Natural killer cell (primary cell): Measurements from ENCODE around the gene TRPV2. TPM values are rescaled to one million over a fixed set of nuclear protein-coding genes. Genes with fewer than 3 reads are reported as not detected.

Experiments used
- ATAC-seq, 3 donors: fragments of 150-1000 bp in 2 of 3; fragments of 200-7000 bp in 1 of 3; cut with Tn5 transposase; 1 replicate in 1 of 3; 2 replicates in 2 of 3; pipeline ENCODE4 v1.10.0; 2021; ENCODE audit warnings: mild to moderate bottlenecking in 2 of 3, moderate library complexity in 2 of 3
- DNase-seq, 2 donors: peaks; one replicate each; pipeline versions ENCODE4 v3.0.0 to v3.0.0-alpha.2; 2013 to 2021; ENCODE audit warnings: mixed read lengths in 1 of 2
- H3K27ac ChIP-seq: one replicate; pipeline ENCODE4 v1.5.1; 2013; ENCODE audit warnings: mild to moderate bottlenecking, low read length
- H3K27me3 ChIP-seq: one replicate; pipeline ENCODE4 v1.6.1; 2013; ENCODE audit warnings: low read length; ENCODE audit not compliant: control insufficient read depth, insufficient read depth
- H3K36me3 ChIP-seq: one replicate; pipeline ENCODE4 v1.6.1; 2013; ENCODE audit warnings: low read length; ENCODE audit not compliant: control insufficient read depth, insufficient read depth
- H3K4me1 ChIP-seq: one replicate; pipeline ENCODE4 v1.6.1; 2013; ENCODE audit warnings: low read length; ENCODE audit not compliant: control insufficient read depth, insufficient read depth
- H3K4me3 ChIP-seq: one replicate; pipeline ENCODE4 v1.5.1; 2013; ENCODE audit warnings: low read length
- H3K9me3 ChIP-seq: one replicate; pipeline ENCODE4 v1.6.1; 2013; ENCODE audit warnings: low read length; ENCODE audit not compliant: control insufficient read depth, insufficient read depth
- H3K27ac Mint-ChIP-seq, 2 donors: one replicate each; pipeline ENCODE4 v1.8.0; 2022; ENCODE audit warnings: mild to moderate bottlenecking in 2 of 2, mixed read lengths in 2 of 2, moderate library complexity in 1 of 2
- H3K27me3 Mint-ChIP-seq, 2 donors: one replicate each; pipeline ENCODE4 v1.8.0; 2022; ENCODE audit warnings: low read depth in 2 of 2, mixed read lengths in 2 of 2
- H3K36me3 Mint-ChIP-seq: one replicate; pipeline ENCODE4 v1.8.0; 2022; ENCODE audit warnings: mixed read lengths
- H3K4me1 Mint-ChIP-seq, 2 donors: one replicate each; pipeline ENCODE4 v1.8.0; 2022; ENCODE audit warnings: mixed read lengths in 2 of 2
- H3K4me3 Mint-ChIP-seq: one replicate; pipeline ENCODE4 v1.8.0; 2022; ENCODE audit warnings: mild to moderate bottlenecking, moderate library complexity, mixed read lengths
- H3K9me3 Mint-ChIP-seq, 2 donors: one replicate each; pipeline ENCODE4 v1.8.0; 2022; ENCODE audit warnings: mixed read lengths in 2 of 2
- WGBS: methylation state at CpG from one replicate; pipeline ENCODE4 v1.1.7; 2013; ENCODE audit warnings: missing lambda C conversion rate; ENCODE audit not compliant: insufficient coverage; 5-methylcytosine and 5-hydroxymethylcytosine counted together
- intact Hi-C: fragments of 100-400 bp; cut with micrococcal nuclease; formaldehyde crosslinking; loops from one replicate; pipeline ENCODE4 v1.14.2; 2022
- total RNA-seq, 4 donors: library from RNA; stranded (reverse); fragments of 120-200 nt in 1 of 4; gene quantifications; one replicate each; pipeline versions ENCODE4 v1.2.3 to v1.2.4, GENCODE V29; 2013 to 2022
- TF ChIP-seq, protein P1 (sequence below): fragments of 200-600 bp; IDR thresholded peaks from one replicate; pipeline ENCODE4 v1.8.0; 2022; ENCODE audit warnings: antibody characterized with exemption

TRPV2 gene
- total RNA-seq, 3 donors from 2014 or later (not counting 1 experiment from before 2014, with no cell fraction given) = 138 to 163 (median 147) TPM

GRCh38 chr17:16456742-16457316 lies 41.5 kb downstream of the TRPV2 start:
- Histone ChIP-seq H3K4me1 (no peaks in the 10 kb centered on the region), H3K36me3 (no peaks in the 10 kb centered on the region), H3K4me3 (no peak overlapping the region), H3K27ac (no peak overlapping the region), H3K27me3 (no peaks in the 10 kb centered on the region), H3K9me3 (no peaks in the 10 kb centered on the region)
- H3K27me3 Mint-ChIP-seq = no peaks in the 10 kb centered on the region
- TF ChIP-seq, protein P1, sequence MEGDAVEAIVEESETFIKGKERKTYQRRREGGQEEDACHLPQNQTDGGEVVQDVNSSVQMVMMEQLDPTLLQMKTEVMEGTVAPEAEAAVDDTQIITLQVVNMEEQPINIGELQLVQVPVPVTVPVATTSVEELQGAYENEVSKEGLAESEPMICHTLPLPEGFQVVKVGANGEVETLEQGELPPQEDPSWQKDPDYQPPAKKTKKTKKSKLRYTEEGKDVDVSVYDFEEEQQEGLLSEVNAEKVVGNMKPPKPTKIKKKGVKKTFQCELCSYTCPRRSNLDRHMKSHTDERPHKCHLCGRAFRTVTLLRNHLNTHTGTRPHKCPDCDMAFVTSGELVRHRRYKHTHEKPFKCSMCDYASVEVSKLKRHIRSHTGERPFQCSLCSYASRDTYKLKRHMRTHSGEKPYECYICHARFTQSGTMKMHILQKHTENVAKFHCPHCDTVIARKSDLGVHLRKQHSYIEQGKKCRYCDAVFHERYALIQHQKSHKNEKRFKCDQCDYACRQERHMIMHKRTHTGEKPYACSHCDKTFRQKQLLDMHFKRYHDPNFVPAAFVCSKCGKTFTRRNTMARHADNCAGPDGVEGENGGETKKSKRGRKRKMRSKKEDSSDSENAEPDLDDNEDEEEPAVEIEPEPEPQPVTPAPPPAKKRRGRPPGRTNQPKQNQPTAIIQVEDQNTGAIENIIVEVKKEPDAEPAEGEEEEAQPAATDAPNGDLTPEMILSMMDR = no peak
- 93% methylated on average over 9 of the region's 9 CpGs for WGBS
- no peaks in the 10 kb centered on the region for H3K9me3 Mint-ChIP-seq
- intact Hi-C loops = no loop called here
- H3K36me3 Mint-ChIP-seq = no peaks in the 10 kb centered on the region
- H3K27ac Mint-ChIP-seq = no peak overlapping the region
- DNase-seq (no peak), ATAC-seq (no peak)
- peaks cover 7 to 12% of the 10 kb centered on the region in 2 donors for H3K4me1 Mint-ChIP-seq
- H3K4me3 Mint-ChIP-seq = no peak overlapping the region

DNA sequence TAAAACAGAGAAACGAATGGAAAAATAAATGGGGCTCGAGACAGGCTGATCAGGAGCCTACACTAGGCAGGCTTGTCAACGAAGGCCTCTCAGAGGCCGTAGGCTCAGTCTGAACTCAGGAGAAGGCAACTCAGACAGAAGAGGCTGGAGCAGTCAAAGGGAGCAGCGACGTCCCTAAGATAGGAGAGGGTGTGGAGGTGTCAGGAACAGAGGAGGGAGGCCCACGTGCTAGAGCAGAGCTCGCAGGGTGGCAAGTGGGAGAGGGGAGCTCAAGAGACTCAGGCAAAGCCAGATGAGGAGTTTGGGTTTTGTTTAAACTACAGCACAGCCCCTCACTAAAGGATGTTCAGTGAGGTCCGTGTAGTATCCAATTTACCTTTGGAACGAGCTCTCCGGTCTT lies 43.9 kb downstream of the TRPV2 start:
- Histone ChIP-seq H3K4me1 (no peaks in the 10 kb centered on the region), H3K4me3 (no peak overlapping the region), H3K27me3 (no peaks in the 10 kb centered on the region), H3K9me3 (no peaks in the 10 kb centered on the region), H3K27ac (no peak overlapping the region), H3K36me3 (no peaks in the 10 kb centered on the region)
- no peak for ATAC-seq
- Mint-ChIP-seq H3K27me3 (no peaks in the 10 kb centered on the region), H3K36me3 (no peaks in the 10 kb centered on the region), H3K4me3 (no peak overlapping the region), H3K27ac (peak overlapping the region in 1 of 2 donors; percentile 9), H3K4me1 (peaks cover 0 to 6% of the 10 kb centered on the region in 2 donors), H3K9me3 (no peaks in the 10 kb centered on the region)
- TF ChIP-seq, protein P1 = no peak
- DNase-seq = no peak
- intact Hi-C loops = no loop called here
- 94% methylated on average over 11 of the region's 11 CpGs for WGBS

DNA sequence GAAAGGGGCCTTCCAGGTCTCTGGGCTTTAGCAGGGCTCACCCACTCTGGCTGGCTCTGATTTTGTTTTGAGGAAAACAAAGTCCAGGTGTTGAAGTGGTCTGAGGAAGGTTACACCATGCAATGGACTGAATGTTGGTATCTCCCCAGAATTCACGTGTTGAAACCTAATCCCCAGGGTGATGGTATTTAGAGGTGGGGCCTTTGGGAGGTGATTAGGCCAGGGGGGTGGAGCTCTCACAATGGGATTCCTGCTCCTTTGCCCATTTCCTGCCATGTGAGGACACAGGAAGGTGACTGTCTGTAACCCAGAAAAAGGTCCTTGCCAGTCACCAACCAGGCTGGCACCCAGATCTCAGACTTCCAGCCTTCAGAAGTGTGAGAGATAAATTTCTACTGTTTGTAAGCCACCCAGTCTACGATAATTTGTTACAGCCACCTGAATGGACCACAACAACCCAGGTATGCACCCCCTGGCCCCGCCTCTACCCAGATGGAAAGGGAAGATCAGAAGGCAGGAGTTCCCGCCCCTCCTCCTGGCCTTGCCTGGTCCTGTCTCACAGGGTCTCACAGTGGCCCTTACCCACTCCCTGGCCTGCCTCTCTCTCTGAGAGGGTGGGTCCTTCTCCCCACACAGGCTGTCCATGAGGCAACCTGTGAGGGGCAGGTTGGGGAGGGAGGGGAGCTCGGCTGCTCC lies 44.6 kb downstream of the TRPV2 start:
- no peaks in the 10 kb centered on the region for H3K27me3 ChIP-seq
- no peaks in the 10 kb centered on the region for H3K9me3 ChIP-seq
- intact Hi-C loops = no loop called here
- H3K4me3 ChIP-seq = no peak overlapping the region
- H3K36me3 ChIP-seq = no peaks in the 10 kb centered on the region
- Mint-ChIP-seq H3K4me3 (no peak overlapping the region), H3K9me3 (no peaks in the 10 kb centered on the region), H3K27me3 (no peaks in the 10 kb centered on the region), H3K27ac (no peak overlapping the region), H3K4me1 (peaks cover 0 to 6% of the 10 kb centered on the region in 2 donors), H3K36me3 (no peaks in the 10 kb centered on the region)
- H3K27ac ChIP-seq = no peak overlapping the region
- no peak for DNase-seq
- no peaks in the 10 kb centered on the region for H3K4me1 ChIP-seq
- no peak for ATAC-seq
- TF ChIP-seq, protein P1 = no peak
- 85% methylated on average over 4 of the region's 5 CpGs for WGBS
